Endothelial cell of umbilical vein (primary cell): ENCODE data around the gene TSHZ3. TPM values are rescaled to one million over a fixed set of nuclear protein-coding genes. Genes with fewer than 3 reads are reported as not detected.
A peak's percentile ranks its signal among the peaks of the same experiment; 100 is the strongest.

ENCODE experiments used
- Bru-seq: library from RNA; stranded (reverse); fragments of 400-500 nt; gene quantifications from one replicate; lab custom pipeline; 2021; lab: Mats Ljungman, UMichigan
- BruChase-seq, 2 experiments: library from RNA; stranded (reverse); fragments of 400-500 nt; gene quantifications; one replicate each; lab custom pipeline; 2021; lab: Mats Ljungman, UMichigan
- BruUV-seq: library from RNA; stranded (reverse); fragments of 400-500 nt; replicated peaks from 2 replicates; lab custom pipeline; 2021; lab: Mats Ljungman, UMichigan
- CTCF ChIA-PET: fragments of 300-600, 350-600 bp; sonication (Branson Sonifier 250); formaldehyde crosslinking; loops from one replicate; lab custom pipeline; 2021; ENCODE audit warnings: antibody characterized with exemption, inconsistent platforms; lab: Charles Lee
- POLR2A ChIA-PET: fragments of 300-600, 350-600 bp; sonication (Branson Sonifier 250); formaldehyde crosslinking; loops from one replicate; lab custom pipeline; 2021; ENCODE audit warnings: antibody characterized with exemption, inconsistent platforms; lab: Charles Lee
- DNase-seq: peaks from one replicate; pipeline ENCODE4 v3.0.0-alpha.2; 2011; ENCODE audit warnings: low read depth, low spot score
- FAIRE-seq: peaks from 2 replicates; lab custom pipeline; 2011; peaks lifted over from hg19 to GRCh38; lab: Jason Lieb, UNC
- H2AFZ ChIP-seq: 2 replicates; pipeline ENCODE4 v1.6.0; 2012; ENCODE audit warnings: low read depth, low read length, control low read depth, inconsistent platforms
- H3K27ac ChIP-seq: 2 replicates; pipeline ENCODE4 v1.5.1; 2011; ENCODE audit warnings: low read depth, mild to moderate bottlenecking, control low read depth, low read length, moderate library complexity; ENCODE audit not compliant: insufficient read depth
- H3K27me3 ChIP-seq, 2 experiments: 2 replicates each; pipeline versions ENCODE4 v1.6.0 to v1.6.1; 2011; ENCODE audit warnings: low read length in 2 of 2, mixed read lengths in 1 of 2; ENCODE audit not compliant: control insufficient read depth in 2 of 2, insufficient read depth in 2 of 2
- H3K36me3 ChIP-seq, 2 experiments: 2 replicates in 1 of 2; 3 replicates in 1 of 2; pipeline ENCODE4 v1.5.1; 2011; ENCODE audit warnings: low read length in 2 of 2, mild to moderate bottlenecking in 1 of 2, moderate library complexity in 1 of 2; ENCODE audit not compliant: control insufficient read depth in 2 of 2, insufficient read depth in 2 of 2; ENCODE audit errors: extremely low read depth in 1 of 2
- H3K4me1 ChIP-seq: 3 replicates; pipeline ENCODE4 v1.5.1; 2011; ENCODE audit warnings: mild to moderate bottlenecking, low read length; ENCODE audit not compliant: control insufficient read depth, insufficient read depth; ENCODE audit errors: extremely low read depth
- H3K4me2 ChIP-seq: 2 replicates; pipeline ENCODE4 v1.6.1; 2011; ENCODE audit warnings: low read length, control low read depth, mixed read lengths; ENCODE audit not compliant: insufficient read depth
- H3K4me3 ChIP-seq, 3 experiments: fragments of 200-600 bp in 1 of 3; sonication (generic), shearing (Covaris generic) in 1 of 3; replicated peaks in 1 of 3; 2 replicates each; pipeline ENCODE4 v1.5.1; 2011 to 2016; ENCODE audit warnings: control low read depth in 3 of 3, low read length in 3 of 3, mild to moderate bottlenecking in 2 of 3, inconsistent platforms in 1 of 3, low read depth in 1 of 3, moderate library complexity in 1 of 3; ENCODE audit not compliant: insufficient read depth in 1 of 3
- H3K79me2 ChIP-seq: 2 replicates; pipeline ENCODE4 v1.6.0; 2012; ENCODE audit warnings: low read length, inconsistent platforms; ENCODE audit not compliant: control insufficient read depth, insufficient read depth
- H3K9ac ChIP-seq: replicated peaks from 2 replicates; pipeline ENCODE3; 2011; ENCODE audit warnings: low read length, control low read depth; ENCODE audit not compliant: insufficient read depth; ENCODE audit errors: extremely low read depth
- H3K9me1 ChIP-seq: replicated peaks from 3 replicates; pipeline ENCODE4 v1.6.0; 2011; ENCODE audit warnings: mild to moderate bottlenecking, low read length; ENCODE audit not compliant: control insufficient read depth, insufficient read depth; ENCODE audit errors: extremely low read depth
- H3K9me3 ChIP-seq: replicated peaks from 2 replicates; pipeline ENCODE4 v1.5.1; 2012; ENCODE audit warnings: low read length, inconsistent platforms; ENCODE audit not compliant: control insufficient read depth, insufficient read depth
- H4K20me1 ChIP-seq: replicated peaks from 2 replicates; pipeline ENCODE3; 2011; ENCODE audit warnings: mild to moderate bottlenecking, low read length; ENCODE audit not compliant: control insufficient read depth, insufficient read depth; ENCODE audit errors: extremely low read depth
- EZH2 ChIP-seq: IDR thresholded peaks from 2 replicates; pipeline ENCODE4 v1.6.1; 2012; ENCODE audit warnings: borderline replicate concordance, low read depth, mild to moderate bottlenecking, moderate library complexity, low read length, inconsistent platforms; ENCODE audit not compliant: severe bottlenecking
- POLR2A ChIP-seq: IDR thresholded peaks from 2 replicates; pipeline ENCODE4 v1.6.1; 2012; ENCODE audit warnings: low read depth, mild to moderate bottlenecking, control low read depth, low read length
- dilution Hi-C: fragments of 300-500 bp; cut with MboI; formaldehyde crosslinking; loops from one replicate; pipeline ENCODE4 v1.15.0; 2019; ENCODE audit warnings: low sequenced_read_pairs; ENCODE audit not compliant: extremely low pct_ligation_motif_present
- intact Hi-C: fragments of 100-400 bp; cut with micrococcal nuclease; formaldehyde crosslinking; loops from one replicate; pipeline ENCODE4 v1.10.0; 2022
- long read RNA-seq: library from polyadenylated mRNA; stranded (forward); transcript quantifications from one replicate; pipeline ENCODE4 v2.0.0, GENCODE V29; 2021
- polyA minus RNA-seq, 3 experiments: library from RNA; depleted of rRNA, polyadenylated mRNA; stranded (reverse); fragments of >200 nt; gene quantifications; 1 replicate in 1 of 3; 2 replicates in 2 of 3; pipeline ENCODE4 v1.2.3, GENCODE V29; 2011
- polyA plus RNA-seq, 4 experiments: library from polyadenylated mRNA; depleted of rRNA in 3 of 4; stranded (reverse) in 3 of 4; unstranded in 1 of 4; fragments of >200 nt; gene quantifications; 2 replicates each; pipeline versions ENCODE4 v1.2.1 to v1.2.3, GENCODE V29; 2011 to 2012; ENCODE audit warnings: missing spikeins in 1 of 4
- total RNA-seq: library from RNA; stranded (reverse); gene quantifications from 2 replicates; pipeline ENCODE4 v1.2.3, GENCODE V29; 2021
- TF ChIP-seq, protein P1 (sequence below), 2 donors: IDR thresholded peaks; 1 replicate in 1 of 2; 2 replicates in 1 of 2; pipeline ENCODE4 v1.5.1; 2011; ENCODE audit warnings: low read length in 2 of 2, mild to moderate bottlenecking in 2 of 2, moderate library complexity in 2 of 2, control low read depth in 1 of 2, inconsistent platforms in 1 of 2, low read depth in 1 of 2; ENCODE audit not compliant: insufficient read depth in 1 of 2; ENCODE audit errors: extremely low read depth in 1 of 2
- TF ChIP-seq, protein P2 (sequence below): IDR thresholded peaks from 2 replicates; pipeline ENCODE4 v1.6.1; 2011; ENCODE audit not compliant: insufficient read depth, insufficient read length

The TSHZ3 gene, protein sequence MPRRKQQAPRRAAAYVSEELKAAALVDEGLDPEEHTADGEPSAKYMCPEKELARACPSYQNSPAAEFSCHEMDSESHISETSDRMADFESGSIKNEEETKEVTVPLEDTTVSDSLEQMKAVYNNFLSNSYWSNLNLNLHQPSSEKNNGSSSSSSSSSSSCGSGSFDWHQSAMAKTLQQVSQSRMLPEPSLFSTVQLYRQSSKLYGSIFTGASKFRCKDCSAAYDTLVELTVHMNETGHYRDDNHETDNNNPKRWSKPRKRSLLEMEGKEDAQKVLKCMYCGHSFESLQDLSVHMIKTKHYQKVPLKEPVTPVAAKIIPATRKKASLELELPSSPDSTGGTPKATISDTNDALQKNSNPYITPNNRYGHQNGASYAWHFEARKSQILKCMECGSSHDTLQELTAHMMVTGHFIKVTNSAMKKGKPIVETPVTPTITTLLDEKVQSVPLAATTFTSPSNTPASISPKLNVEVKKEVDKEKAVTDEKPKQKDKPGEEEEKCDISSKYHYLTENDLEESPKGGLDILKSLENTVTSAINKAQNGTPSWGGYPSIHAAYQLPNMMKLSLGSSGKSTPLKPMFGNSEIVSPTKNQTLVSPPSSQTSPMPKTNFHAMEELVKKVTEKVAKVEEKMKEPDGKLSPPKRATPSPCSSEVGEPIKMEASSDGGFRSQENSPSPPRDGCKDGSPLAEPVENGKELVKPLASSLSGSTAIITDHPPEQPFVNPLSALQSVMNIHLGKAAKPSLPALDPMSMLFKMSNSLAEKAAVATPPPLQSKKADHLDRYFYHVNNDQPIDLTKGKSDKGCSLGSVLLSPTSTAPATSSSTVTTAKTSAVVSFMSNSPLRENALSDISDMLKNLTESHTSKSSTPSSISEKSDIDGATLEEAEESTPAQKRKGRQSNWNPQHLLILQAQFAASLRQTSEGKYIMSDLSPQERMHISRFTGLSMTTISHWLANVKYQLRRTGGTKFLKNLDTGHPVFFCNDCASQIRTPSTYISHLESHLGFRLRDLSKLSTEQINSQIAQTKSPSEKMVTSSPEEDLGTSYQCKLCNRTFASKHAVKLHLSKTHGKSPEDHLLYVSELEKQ
- total RNA-seq (6.0 and 6.2 TPM in 2 replicates), polyA plus RNA-seq (0.97 and 1.2 TPM in 2 replicates), polyA minus RNA-seq (1.1 and 3.8 TPM in 2 replicates), Bru-seq, nascent RNA (percentile 52 among the genes with signal in this experiment), BruChase-seq, experiment 1, labeled RNA remaining after a 6-hour chase (percentile 48 among the genes with signal in this experiment), BruChase-seq, experiment 2, labeled RNA remaining after a 2-hour chase (percentile 57 among the genes with signal in this experiment)
- 1.0 TPM in 2 replicates for polyA plus RNA-seq (2011; cell fraction: cytosol; rRNA removed)
- polyA plus RNA-seq (2011; cell fraction: nucleus; rRNA removed): 3.0 and 3.3 TPM in 2 replicates
- polyA plus RNA-seq (2012): 0.29 and 0.47 TPM in 2 replicates
- polyA minus RNA-seq (2011; cell fraction: cytosol; rRNA and poly(A)+ RNA removed): not detected
- polyA minus RNA-seq (2011; cell fraction: nucleus; rRNA and poly(A)+ RNA removed): 1.5 and 1.9 TPM in 2 replicates
- long read RNA-seq, full-length matches to known transcripts: 2 of 4 reads
- long read RNA-seq, partial matches to known transcripts: 0 of 4 reads
- long read RNA-seq, other reads (novel, unspliced or antisense): 2 of 4 reads

DNA sequence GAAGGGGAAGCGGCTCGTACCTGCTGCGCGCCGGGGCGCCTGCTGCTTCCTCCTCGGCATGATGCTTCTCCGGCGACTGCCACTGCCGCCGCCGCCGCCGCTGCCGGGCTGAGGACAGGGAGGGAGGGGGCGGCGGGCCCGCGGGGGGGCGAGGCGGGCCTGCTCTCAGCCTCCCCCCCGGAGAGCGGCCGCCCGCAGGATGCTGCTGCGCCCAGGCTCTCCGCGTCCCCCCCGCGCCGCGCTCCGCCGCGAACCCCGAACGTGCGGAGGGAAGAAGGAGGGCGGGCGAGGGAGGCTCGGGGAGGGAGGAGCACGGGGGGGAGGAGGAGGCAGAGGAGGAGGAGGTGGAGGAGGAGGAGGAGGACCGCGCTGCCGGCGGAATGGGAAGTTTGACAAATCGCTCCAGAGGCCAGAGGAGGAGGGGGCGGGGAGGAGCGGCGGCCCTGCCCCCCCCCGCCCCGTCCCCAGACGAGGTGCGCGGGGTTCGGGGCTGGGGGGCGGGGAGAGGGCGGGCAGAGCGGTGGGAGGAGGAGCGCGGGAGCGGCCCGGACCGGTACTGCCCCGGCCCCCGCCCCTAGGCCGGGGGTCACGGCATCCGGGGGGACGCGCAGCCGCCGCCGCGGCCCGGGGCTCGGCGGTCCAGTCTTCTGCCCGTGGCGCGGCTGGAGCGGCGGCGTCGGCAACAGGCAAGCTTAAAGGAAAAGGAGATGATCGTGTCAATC lies at the start of gene TSHZ3:
Gene TSHZ3, minus strand, starts transcription at position 277 of the 722 bp plus-strand sequence. Its CDS starts 217 bp downstream, at position 60.
- Histone ChIP-seq H3K36me3 (no peaks in the 10 kb centered on the region), H2AFZ (peak within 1 kb of the TSS; percentile 87), H3K4me1 (peaks cover 10% of the 10 kb centered on the region), H3K27me3 (peaks cover 30 to 42% of the 10 kb centered on the region in 2 experiments), H3K4me3 (peak within 1 kb of the TSS; percentile 71 to 79 (median 73)), H3K9ac (peak within 1 kb of the TSS; percentile 23), H3K9me1 (no peaks in the 10 kb centered on the region), H3K9me3 (no peaks in the 10 kb centered on the region), H3K27ac (no peak within 1 kb of the TSS), H4K20me1 (no peaks in the 10 kb centered on the region), H3K79me2 (no peaks in the 10 kb centered on the region), H3K4me2 (peak within 1 kb of the TSS; percentile 47)
- TF ChIP-seq, protein P1, sequence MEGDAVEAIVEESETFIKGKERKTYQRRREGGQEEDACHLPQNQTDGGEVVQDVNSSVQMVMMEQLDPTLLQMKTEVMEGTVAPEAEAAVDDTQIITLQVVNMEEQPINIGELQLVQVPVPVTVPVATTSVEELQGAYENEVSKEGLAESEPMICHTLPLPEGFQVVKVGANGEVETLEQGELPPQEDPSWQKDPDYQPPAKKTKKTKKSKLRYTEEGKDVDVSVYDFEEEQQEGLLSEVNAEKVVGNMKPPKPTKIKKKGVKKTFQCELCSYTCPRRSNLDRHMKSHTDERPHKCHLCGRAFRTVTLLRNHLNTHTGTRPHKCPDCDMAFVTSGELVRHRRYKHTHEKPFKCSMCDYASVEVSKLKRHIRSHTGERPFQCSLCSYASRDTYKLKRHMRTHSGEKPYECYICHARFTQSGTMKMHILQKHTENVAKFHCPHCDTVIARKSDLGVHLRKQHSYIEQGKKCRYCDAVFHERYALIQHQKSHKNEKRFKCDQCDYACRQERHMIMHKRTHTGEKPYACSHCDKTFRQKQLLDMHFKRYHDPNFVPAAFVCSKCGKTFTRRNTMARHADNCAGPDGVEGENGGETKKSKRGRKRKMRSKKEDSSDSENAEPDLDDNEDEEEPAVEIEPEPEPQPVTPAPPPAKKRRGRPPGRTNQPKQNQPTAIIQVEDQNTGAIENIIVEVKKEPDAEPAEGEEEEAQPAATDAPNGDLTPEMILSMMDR (IDR thresholded peaks at IDR 0.05; ENCODE audit: extremely low read depth in 1 of 2, insufficient read depth in 1 of 2, low read depth in 1 of 2, low read length in 2 of 2): no peak
- TF ChIP-seq EZH2 (peak; percentile 55), POLR2A (no peak)
- TF ChIP-seq, protein P2, sequence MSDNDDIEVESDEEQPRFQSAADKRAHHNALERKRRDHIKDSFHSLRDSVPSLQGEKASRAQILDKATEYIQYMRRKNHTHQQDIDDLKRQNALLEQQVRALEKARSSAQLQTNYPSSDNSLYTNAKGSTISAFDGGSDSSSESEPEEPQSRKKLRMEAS: no peak
- intact Hi-C loops: loop anchor here (2.0 to 10.0 kb wide), 3 partner anchors 137 to 1225 kb away; no protein-coding TSS in a partner anchor
- CTCF ChIA-PET: interaction anchor here (1.6 kb wide), 1 partner anchor 19 kb away, joined by 5 read pairs; no protein-coding TSS in a partner anchor
- no TSS peak for BruUV-seq
- peak; percentile 22 for DNase-seq
- POLR2A ChIA-PET: no interaction called here
- FAIRE-seq: no peak
- dilution Hi-C loops: no loop called here
